NCI-H1092 treated with DMSO at 0.1 percent for 48 hours (cell line): Measurements from ENCODE around the gene FAM170B.

Experiments
- DNase-seq: peaks from one replicate; lab custom pipeline; 2025; lab: John Stamatoyannopoulos, UW

The FAM170B gene

GRCh38 chr10:49123981-49124950 lies 9.6 kb downstream of the FAM170B start:
- no peak for DNase-seq

- no peak for DNase-seq
These were observed 12.9 kb downstream of the FAM170B start for GRCh38 chr10:49120911-49121310.

DNA sequence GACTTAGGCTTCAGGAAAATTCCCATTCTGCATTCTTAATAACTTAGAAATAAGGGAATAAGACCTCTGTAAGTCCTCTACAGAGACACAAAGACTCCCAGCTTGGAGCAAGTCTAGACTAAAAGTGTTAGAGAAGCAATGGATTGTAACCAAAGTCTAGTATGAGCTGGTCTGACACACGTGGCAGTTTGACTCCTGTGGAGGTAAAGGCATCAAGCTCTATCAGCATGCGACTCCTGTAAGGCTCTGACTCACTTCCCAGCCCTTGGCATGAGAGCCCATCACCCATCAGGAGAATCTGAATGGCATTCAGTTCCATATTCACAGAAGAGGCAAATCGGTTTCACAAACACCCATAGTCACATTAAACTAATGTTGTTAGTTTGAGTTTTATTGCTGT lies 14.1 kb downstream of the FAM170B start:
- no peak for DNase-seq

DNA sequence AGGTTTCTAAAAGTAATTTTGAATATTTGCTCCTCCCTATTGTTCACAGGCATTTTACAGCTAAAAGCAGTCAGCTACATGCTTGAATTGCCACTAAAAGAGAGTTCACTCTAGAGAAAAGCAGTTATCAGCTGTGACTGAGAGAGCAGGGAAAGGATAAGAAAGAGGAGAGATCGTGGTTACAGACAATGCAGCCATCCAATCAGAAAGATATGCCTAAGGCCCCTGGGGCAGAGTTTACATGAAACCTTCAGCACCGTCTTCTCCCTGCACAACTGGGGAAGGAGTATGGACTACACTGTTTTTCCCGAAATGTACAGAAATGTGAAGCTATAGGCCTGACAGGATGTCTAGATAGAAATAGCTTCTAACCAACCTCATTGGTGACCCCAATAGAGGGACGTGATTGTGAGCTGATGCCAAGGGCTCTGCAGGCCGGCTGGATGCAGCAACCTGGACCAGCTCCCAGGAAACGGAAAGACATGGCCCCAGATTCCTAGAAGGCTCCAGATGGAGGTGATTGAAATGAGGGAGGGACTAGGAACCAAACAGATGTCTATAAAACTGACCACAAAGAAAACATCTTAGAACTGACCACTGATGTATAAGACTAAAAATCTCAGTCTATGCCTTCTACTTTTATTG lies 15.3 kb downstream of the FAM170B start:
- DNase-seq, result no peak

DNA sequence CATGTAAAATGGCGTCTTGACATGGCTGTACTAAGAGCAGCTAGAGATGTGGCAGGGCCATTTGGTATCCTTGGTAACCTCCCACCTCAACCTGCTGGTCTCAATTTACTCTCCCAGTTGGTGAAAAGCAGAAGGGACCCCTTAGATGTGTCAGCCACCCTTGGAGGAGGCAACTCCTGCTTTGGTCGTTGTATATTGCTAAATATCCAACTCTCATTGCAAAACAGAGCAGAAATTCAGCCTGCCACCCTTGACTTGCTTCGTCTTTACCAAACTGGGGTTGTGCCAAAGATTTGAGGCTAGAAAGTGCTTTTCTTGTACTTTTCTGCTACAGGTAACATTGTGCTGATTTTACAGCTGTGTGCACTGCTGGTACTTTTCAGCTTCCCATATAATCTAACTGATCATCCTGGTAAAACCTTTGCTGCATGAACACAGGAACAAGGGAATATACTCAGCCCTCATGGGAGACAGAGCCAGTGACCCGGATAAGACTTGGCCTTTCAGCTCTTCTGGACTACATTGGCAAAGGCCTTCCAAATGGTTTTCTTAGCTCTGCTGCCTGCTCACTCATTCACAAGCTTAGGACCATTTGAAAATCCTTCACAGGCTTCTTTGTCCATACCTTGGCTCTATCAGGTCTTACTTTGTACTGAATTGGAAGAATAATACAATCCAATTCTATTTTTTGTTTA lies 16.3 kb downstream of the FAM170B start:
- DNase-seq, result no peak

GRCh38 chr10:49116509-49117375 lies 17.1 kb downstream of the FAM170B start:
- DNase-seq, result no peak

DNA sequence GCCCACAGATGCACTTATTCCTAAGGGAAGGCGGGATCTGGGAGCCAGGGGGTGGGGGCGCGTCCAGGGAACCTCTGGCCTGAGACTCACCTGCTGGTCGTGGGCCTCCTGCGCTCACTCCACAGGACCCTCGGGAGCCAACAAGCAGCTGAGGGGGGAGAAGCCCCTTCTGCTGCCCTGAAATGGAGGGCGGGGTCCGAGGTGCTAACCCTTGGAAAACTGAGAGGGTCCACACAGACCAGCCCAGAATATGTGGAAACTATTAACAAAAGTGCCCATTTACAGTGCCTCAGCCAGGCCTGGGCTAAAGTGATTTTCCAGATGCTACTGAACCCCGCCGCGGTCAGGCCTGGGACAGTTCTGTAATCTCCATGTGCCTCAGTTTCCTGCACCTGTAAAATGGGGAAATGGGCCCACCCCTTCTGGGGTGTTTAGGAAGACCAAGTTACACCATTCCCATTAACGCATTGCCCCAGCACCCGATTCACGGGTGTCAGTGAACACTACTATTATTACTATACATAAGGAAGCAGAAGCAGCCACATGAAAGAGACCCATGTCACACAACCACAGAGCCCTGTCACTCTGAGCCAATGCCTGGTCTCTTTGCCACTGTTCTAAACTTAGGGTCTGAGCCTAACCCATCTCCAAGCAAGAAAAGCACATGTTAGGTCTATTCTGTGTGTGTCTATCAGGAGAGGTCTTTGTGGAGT lies 17.9 kb downstream of the FAM170B start:
- no peak for DNase-seq

DNA sequence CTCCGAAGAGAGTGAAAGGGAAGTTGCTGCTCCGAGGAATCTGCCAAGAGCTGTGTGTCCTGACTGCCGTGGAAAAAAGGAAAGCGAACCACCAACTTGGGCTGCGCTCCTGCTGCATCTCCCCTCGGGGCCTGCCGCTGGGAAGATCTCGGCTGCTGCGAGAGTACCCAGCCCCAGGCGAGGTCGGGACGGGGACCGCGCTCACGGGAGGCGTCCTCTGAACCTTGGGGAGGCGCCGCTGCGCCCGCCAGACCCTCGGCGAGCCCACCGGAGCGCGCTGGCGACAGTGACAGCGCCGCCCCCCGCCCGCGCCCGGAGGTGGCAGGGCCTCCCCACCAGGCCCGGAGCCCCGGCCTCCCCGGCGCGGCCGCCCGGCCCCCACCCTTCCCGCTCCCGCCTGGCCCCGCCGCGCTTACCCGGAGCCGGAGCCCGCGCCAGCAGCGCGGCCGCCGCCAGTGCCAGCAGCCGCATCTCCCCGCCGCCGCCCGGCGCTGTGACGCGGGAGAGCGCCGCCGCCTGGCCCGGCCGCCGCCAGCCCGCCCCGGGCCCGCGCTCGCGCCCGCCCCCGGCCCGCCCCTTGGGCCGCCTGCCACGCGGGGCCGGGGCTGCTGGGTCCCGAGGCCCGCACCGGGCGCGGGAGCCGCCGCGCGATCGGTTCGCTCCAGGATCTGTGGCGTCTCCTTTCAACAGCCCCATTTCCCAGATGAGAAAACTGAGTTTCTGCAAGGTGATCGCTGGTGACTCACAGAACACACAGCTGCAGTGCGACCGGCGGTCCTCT lies 18.6 kb downstream of the FAM170B start, which contains the start of gene VSTM4:
TSS of gene VSTM4 (minus strand) at position 508 of the 781 bp plus-strand sequence. CDS start at position 471, 37 bp downstream.
- peak; percentile 54 for DNase-seq

- DNase-seq, result no peak
These were observed 19.2 kb downstream of the FAM170B start for GRCh38 chr10:49114718-49115014.

GRCh38 chr10:49113741-49114141 lies 20.1 kb downstream of the FAM170B start:
- DNase-seq, result no peak

DNA sequence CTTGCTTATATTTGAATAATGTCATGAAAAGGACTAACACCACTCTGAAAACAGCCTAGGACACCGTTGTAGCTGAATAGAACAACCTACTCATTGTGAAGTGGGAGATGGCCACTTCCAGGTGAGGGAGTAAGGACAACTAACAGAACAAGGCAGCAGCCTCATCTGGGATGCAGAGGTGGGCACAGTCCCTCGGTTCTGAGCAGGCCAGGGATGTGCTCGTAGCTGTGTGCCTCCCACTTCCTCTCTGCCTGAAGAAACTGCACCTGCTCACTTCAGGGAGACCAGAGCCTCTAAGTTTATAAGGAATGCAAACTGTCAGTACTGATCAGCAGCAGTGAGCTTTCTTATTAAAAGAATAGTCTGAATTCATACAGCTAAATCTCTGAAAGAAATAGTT lies 21.0 kb downstream of the FAM170B start:
- DNase-seq, result no peak

DNA sequence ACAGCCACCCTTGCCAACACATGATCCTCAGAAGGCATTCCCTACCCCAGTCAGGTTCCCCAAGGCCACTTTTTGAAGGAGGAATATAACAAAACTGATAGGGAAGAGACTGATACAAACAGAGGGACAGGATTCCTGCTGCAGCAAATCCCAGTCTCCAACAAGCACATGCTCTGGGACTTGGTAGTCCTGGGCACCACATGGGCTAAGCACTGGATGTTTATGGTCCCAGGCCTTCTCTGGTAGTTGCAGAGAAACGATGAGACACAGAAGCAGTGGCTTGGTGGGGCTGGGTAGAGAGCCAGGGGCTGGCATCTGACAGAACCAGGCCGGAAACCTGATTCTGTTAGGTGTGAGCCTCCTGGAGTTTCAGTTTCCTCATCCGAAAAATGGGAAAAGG lies 21.7 kb downstream of the FAM170B start:
- DNase-seq, result no peak

DNA sequence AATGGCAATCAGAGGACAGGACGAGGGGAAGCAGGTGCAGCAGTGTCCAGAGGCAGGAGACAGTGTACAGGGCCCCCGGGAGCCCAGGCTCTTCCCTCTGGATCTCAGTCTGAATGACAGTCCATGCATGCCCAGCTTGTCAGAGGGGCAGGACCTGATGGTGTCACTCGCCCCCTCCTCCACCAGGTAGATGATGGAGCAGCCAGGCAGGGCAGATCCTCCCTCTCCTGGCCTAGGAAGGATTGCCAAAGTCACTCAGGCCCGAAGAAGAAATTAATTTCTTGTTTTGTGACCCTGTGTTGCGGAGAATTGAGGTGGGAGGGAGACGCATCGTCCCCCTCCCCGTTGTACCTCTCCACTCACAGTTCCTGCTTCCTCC lies 22.5 kb downstream of the FAM170B start:
- no peak for DNase-seq

GRCh38 chr10:49110684-49111319 lies 23.0 kb downstream of the FAM170B start:
- no peak for DNase-seq

- DNase-seq, result no peak
These were observed 24.0 kb downstream of the FAM170B start for GRCh38 chr10:49109669-49110340.

GRCh38 chr10:49108656-49109055 lies 25.2 kb downstream of the FAM170B start:
- no peak for DNase-seq

DNA sequence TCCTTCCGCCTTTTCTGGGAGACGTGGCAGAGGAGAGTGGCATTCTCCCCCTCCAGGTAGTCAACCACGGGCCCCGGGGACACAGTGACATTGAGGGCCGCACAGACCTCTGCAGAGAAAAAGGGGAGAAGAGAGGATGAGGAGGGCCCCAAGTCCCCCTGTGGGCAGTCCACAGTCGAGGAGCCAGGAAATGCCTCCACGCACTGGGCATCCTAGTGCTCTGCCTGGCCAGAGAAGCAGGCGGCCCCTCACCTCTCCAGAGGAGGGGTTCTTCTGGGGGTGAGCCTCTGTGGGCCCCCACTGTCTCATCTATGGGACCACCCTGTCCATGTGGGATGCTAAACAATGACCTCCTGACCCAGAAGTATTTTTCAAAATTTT lies 25.9 kb downstream of the FAM170B start:
- DNase-seq, result no peak

GRCh38 chr10:49107111-49107886 lies 26.5 kb downstream of the FAM170B start:
- no peak for DNase-seq

DNA sequence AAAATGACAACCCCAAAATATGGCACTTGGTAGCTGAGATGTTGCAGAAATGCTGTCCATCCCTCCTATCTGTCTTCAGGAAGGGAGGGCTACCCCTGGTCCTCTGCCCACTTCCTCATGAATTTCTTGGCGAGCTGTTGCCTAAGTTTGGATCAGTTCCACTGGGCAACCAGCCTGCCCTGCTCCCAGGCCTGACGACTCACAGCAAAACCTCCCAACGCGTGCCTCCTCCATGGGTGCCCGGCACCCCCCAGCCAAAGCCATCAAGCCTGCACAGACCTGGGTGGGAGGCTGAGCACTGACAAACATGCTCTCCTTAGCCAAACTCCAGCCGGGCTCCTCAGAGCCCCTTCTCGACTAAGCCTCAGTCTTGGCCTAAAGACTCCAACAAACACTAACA lies 27.4 kb downstream of the FAM170B start:
- DNase-seq, result no peak
